Epithelial cell of esophagus (primary cell): ENCODE measurements around the gene SPAAR.
A peak's percentile ranks its signal among the peaks of the same experiment; 100 is the strongest.
"Not testable (repeated sequence)": the region's sequence is repeated elsewhere in the genome, so short reads cannot be mapped to it uniquely, and the experiment has no call there.

Source experiments
- DNase-seq: peaks from one replicate; pipeline ENCODE4 v3.0.0; 2010; ENCODE audit warnings: low read depth
- H3K4me3 ChIP-seq: 2 replicates; pipeline ENCODE4 v1.5.1; 2011; ENCODE audit warnings: mild to moderate bottlenecking, low read length, control low read depth
- TF ChIP-seq, protein P1 (sequence below): IDR thresholded peaks from 2 replicates; pipeline ENCODE4 v1.5.1; 2011; ENCODE audit warnings: low read depth, mild to moderate bottlenecking, low read length, control low read depth, inconsistent platforms; ENCODE audit not compliant: insufficient read depth; ENCODE audit errors: missing control alignments

SPAAR gene

DNA sequence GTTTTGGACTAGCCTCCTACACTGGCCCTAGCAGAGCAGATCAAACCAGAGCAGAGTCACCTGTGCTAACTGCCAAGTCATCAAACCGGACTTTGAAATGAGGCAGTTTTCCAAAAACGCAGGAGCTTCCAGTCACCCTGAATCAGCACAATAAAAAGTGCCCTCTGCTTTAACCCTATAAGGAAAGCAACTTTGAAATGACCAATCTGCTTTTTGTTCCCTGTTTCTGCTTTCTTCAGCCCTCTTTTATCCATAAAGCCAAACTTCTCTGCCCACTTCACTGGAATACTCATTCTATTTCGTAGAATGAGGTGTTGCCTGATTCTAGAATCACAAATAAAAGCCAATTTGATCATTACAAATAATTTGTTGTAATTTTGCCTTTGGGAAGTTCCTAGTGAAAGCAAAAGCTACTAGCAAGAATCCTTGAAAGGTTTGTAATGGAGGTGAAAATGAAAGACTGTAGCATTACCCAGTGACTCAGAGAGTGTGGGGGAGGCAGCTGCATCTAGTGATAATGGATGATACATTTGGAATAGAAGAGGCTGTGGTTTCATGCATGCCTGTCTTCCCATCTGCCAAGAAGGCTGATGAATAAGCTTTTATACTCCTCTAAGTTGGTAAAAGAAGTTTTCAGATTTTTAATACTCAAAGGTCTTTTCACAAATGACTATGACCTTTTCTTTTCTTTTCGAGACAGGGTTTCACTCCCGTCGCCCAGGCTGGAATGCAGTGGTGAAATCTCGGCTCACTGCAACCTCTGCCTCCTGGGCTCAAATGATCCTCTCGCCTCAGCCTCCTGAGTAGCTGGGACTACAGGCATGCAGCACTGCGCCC lies 14.9 kb downstream of the SPAAR start:
- no peak overlapping the region for H3K4me3 ChIP-seq
- DNase-seq: peak; percentile 89
- TF ChIP-seq, protein P1, sequence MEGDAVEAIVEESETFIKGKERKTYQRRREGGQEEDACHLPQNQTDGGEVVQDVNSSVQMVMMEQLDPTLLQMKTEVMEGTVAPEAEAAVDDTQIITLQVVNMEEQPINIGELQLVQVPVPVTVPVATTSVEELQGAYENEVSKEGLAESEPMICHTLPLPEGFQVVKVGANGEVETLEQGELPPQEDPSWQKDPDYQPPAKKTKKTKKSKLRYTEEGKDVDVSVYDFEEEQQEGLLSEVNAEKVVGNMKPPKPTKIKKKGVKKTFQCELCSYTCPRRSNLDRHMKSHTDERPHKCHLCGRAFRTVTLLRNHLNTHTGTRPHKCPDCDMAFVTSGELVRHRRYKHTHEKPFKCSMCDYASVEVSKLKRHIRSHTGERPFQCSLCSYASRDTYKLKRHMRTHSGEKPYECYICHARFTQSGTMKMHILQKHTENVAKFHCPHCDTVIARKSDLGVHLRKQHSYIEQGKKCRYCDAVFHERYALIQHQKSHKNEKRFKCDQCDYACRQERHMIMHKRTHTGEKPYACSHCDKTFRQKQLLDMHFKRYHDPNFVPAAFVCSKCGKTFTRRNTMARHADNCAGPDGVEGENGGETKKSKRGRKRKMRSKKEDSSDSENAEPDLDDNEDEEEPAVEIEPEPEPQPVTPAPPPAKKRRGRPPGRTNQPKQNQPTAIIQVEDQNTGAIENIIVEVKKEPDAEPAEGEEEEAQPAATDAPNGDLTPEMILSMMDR: no peak

DNA sequence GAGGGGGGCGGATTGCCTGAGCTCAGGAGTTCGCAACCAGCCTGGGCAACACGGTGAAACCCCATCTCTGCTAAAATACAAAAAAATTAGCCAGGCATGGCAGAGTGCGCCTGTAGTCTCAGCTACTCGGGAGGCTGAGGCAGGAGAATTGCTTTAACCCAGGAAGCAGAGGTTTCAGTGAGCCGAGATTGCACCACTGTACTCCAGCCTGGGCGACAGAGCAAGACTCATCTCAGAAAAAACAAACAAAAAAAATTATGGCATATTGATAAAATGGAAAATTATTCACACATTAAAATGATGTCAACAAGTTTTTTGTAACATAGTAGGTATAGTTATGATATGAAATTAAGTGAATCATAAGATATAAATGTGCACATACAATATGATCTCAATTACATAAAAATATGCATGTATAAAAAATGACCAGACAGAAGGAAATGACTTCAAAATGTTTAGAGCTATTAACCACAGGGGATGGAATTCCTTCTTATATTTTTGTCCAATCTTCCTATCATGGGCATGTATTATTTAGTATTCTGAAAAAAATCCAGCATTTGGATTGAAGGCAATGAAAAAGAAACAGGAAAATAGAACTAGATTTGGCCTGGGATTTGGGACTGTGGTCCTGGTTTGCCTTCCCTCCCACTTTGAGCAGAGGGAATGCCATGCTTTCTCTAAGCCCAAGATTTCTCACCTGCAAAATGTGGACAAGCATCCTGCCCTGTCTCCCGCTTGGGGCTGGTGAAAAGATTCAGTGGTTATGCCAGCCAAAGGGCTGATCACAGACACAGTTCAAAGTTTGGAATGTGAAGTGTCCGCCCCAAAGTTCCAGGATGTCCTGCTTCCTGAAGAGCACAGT lies 19.5 kb downstream of the SPAAR start:
- TF ChIP-seq, protein P1: no peak
- H3K4me3 ChIP-seq: no peak overlapping the region
- DNase-seq: no peak

- no peak overlapping the region for H3K4me3 ChIP-seq
- no peak for DNase-seq
- TF ChIP-seq, protein P1: no peak
Observed at GRCh38 chr9:35929453-35929718, 20.1 kb downstream of the SPAAR start.

DNA sequence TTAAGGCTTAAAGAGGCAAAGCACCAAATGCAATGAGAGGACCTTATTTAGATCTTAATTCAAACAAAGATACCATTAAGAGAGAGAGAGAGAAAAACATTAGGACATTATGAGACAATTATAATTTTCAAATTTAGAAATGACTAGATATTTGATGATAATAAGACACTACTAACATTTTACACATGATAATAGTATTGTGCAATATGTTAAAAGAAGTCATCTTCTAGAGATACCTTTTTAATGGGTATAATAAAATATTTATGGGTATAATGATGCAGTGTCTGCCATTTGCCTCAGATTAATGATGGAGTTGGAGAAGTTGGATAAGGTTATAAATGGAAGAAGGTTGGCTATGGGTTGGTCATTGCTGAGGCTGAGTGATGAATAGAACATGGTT lies 21.2 kb downstream of the SPAAR start:
- no peak overlapping the region for H3K4me3 ChIP-seq
- TF ChIP-seq, protein P1: no peak

GRCh38 chr9:35930989-35931388 lies 21.7 kb downstream of the SPAAR start:
- no peak overlapping the region for H3K4me3 ChIP-seq
- TF ChIP-seq, protein P1: no peak
- DNase-seq: no peak

More for the DNA sequence above, 21.2 kb downstream of the SPAAR start:
- no peak for DNase-seq

GRCh38 chr9:35932735-35933134 lies 23.4 kb downstream of the SPAAR start:
- H3K4me3 ChIP-seq: no peak overlapping the region
- TF ChIP-seq, protein P1: no peak
- DNase-seq: no peak

GRCh38 chr9:35933550-35934067 lies 24.3 kb downstream of the SPAAR start:
- TF ChIP-seq, protein P1: no peak

DNA sequence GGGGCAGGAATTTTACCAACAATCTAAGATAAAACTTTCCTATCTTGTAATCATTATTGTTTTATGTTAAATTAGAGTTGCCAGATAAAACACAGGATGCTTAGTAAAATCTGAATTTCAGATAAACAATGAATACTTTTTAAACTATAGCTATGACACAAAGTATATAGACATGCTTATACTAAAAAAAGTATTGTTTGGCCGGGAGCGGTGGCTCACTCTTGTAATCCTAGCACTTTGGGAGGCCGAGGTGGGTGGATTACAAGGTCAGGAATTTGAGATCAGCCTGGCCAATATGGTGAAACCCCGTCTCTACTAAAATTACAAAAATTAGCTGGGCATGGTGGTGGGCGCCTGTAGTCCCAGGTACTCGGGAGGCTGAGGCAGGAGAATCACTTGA lies 24.8 kb downstream of the SPAAR start:
- DNase-seq, H3K4me3 ChIP-seq: not testable (repeated sequence)

More at GRCh38 chr9:35933550-35934067, 24.3 kb downstream of the SPAAR start:
- DNase-seq: no peak
- H3K4me3 ChIP-seq: no peak overlapping the region
